SU-DHL-6 (cell line): ENCODE measurements around the gene ATP6V1C2.

Experiments used
- EZH2phosphoT487 ChIP-seq: fragments of 200-600 bp; sonication (generic), shearing (Covaris generic); conservative IDR thresholded peaks from 2 replicates; pipeline ENCODE4 v1.6.1; 2018; ENCODE audit warnings: mild to moderate bottlenecking, antibody characterized with exemption, low read length, moderate library complexity, mixed read lengths
- TF ChIP-seq, protein P1 (sequence below): fragments of 200-600 bp; sonication (generic); IDR thresholded peaks from one replicate; pipeline ENCODE4 v1.5.1; 2017; ENCODE audit warnings: antibody characterized with exemption, mild to moderate bottlenecking, low read length, moderate library complexity; ENCODE audit not compliant: insufficient read depth, poor library complexity, severe bottlenecking

DNA sequence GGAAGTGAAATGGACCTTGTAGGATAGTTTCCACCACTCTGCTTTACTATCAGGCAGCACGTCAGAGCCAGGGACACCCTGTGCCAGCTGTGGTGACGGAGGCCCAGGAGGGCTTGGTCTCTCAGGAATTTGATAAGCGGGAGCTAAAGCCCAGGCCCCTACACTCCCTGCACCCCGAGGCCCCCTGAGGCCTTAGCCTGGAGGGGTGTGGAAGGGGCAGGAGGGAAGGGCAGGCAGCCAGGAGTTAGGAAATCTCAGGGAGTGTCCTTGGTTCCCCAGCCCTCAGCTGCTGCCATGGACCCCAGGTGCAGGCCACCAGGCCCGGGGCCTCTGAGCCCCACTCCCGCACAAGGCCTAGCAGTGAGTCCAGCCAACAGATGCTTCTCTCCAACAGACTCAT lies 53.0 kb downstream of the ATP6V1C2 start:
- TF ChIP-seq, protein P1, sequence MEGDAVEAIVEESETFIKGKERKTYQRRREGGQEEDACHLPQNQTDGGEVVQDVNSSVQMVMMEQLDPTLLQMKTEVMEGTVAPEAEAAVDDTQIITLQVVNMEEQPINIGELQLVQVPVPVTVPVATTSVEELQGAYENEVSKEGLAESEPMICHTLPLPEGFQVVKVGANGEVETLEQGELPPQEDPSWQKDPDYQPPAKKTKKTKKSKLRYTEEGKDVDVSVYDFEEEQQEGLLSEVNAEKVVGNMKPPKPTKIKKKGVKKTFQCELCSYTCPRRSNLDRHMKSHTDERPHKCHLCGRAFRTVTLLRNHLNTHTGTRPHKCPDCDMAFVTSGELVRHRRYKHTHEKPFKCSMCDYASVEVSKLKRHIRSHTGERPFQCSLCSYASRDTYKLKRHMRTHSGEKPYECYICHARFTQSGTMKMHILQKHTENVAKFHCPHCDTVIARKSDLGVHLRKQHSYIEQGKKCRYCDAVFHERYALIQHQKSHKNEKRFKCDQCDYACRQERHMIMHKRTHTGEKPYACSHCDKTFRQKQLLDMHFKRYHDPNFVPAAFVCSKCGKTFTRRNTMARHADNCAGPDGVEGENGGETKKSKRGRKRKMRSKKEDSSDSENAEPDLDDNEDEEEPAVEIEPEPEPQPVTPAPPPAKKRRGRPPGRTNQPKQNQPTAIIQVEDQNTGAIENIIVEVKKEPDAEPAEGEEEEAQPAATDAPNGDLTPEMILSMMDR = no peak
- TF ChIP-seq EZH2phosphoT487 = no peak
